Fibroblast of mammary gland (primary cell): ENCODE data around the gene PKD1.

Experiments
- DNase-seq: peaks from one replicate; pipeline ENCODE4 v3.0.0-alpha.2; 2010; ENCODE audit warnings: low read depth
- H3K4me3 ChIP-seq: 2 replicates; pipeline ENCODE4 v1.5.1; 2011; ENCODE audit warnings: low read depth, mild to moderate bottlenecking, low read length, moderate library complexity; ENCODE audit not compliant: control insufficient read depth
- CTCF ChIP-seq: conservative IDR thresholded peaks from 2 replicates; pipeline ENCODE4 v1.5.1; 2011; ENCODE audit warnings: low read depth, low read length, inconsistent platforms; ENCODE audit not compliant: control insufficient read depth, insufficient read depth

The PKD1 gene

GRCh38 chr16:2079311-2079800 lies 56.3 kb downstream of the PKD1 start:
- DNase-seq = no peak
- no peak overlapping the region for H3K4me3 ChIP-seq
- TF ChIP-seq CTCF = no peak

- DNase-seq = no peak
- no peak for TF ChIP-seq CTCF
- no peak overlapping the region for H3K4me3 ChIP-seq
These were observed 57.0 kb downstream of the PKD1 start for GRCh38 chr16:2078691-2079090.

- no peak overlapping the region for H3K4me3 ChIP-seq
- no peak for TF ChIP-seq CTCF
- DNase-seq = no peak
These were observed 57.6 kb downstream of the PKD1 start for GRCh38 chr16:2078096-2078495.

GRCh38 chr16:2077696-2078095 lies 58.0 kb downstream of the PKD1 start:
- no peak for TF ChIP-seq CTCF
- no peak overlapping the region for H3K4me3 ChIP-seq
- no peak for DNase-seq

GRCh38 chr16:2077016-2077415 lies 58.7 kb downstream of the PKD1 start:
- no peak overlapping the region for H3K4me3 ChIP-seq
- no peak for TF ChIP-seq CTCF
- DNase-seq = no peak

- no peak overlapping the region for H3K4me3 ChIP-seq
- DNase-seq = no peak
- TF ChIP-seq CTCF = no peak
These were observed 59.4 kb downstream of the PKD1 start for GRCh38 chr16:2076072-2076865.
